HCT116 (cell line): Measurements from ENCODE around the gene DLG5. TPM values are rescaled to one million over a fixed set of nuclear protein-coding genes. Genes with fewer than 3 reads are reported as not detected.

Experiments
- ATAC-seq: fragments of 200-7000 bp; cut with Tn5 transposase; 2 replicates; pipeline ENCODE4 v1.9.1; 2020; ENCODE audit warnings: mild to moderate bottlenecking, moderate library complexity
- BruUV-seq: library from RNA; stranded (reverse); fragments of 400-500 nt; replicated peaks from 2 replicates; lab custom pipeline; 2021; lab: Mats Ljungman, UMichigan
- CTCF ChIA-PET: fragments of 300-600 bp; sonication (Branson Sonifier 250); formaldehyde crosslinking; loops from one replicate; lab custom pipeline; 2021; ENCODE audit warnings: antibody characterized with exemption; lab: Charles Lee
- POLR2A ChIA-PET: fragments of 300-600, 350-600 bp; sonication (Branson Sonifier 250); formaldehyde crosslinking; loops from one replicate; lab custom pipeline; 2021; ENCODE audit warnings: antibody characterized with exemption; lab: Charles Lee
- RAD21 ChIA-PET, 2 experiments: fragments of 300-600 bp; sonication (Branson Sonifier 250); formaldehyde crosslinking; loops; one replicate each; lab custom pipeline; 2023; ENCODE audit warnings: low total read pairs in 2 of 2; ENCODE audit not compliant: uncharacterized antibody in 2 of 2, unreplicated experiment in 2 of 2, low non-redundant PET in 1 of 2; lab: Charles Lee
- DNase-seq: peaks from one replicate; pipeline ENCODE4 v3.0.0-alpha.2; 2010; ENCODE audit warnings: low read depth, low spot score
- H2AFZ ChIP-seq: fragments of 200-600 bp; shearing (Covaris generic), sonication (generic); 2 replicates; pipeline ENCODE4 v1.6.1; 2017; ENCODE audit warnings: low read depth, mixed run types, mixed read lengths, antibody characterized with exemption, low read length; ENCODE audit not compliant: poor library complexity, severe bottlenecking
- H3K27ac ChIP-seq: 2 replicates; pipeline ENCODE4 v1.5.1; 2012; ENCODE audit warnings: low read depth, low read length
- H3K27me3 ChIP-seq: fragments of 200-600 bp; sonication (generic); 2 replicates; pipeline ENCODE4 v1.6.1; 2016; ENCODE audit warnings: mixed run types, low read length, mixed read lengths; ENCODE audit not compliant: insufficient read depth
- H3K36me3 ChIP-seq, 2 experiments: fragments of 200-500 bp in 1 of 2; fragments of 200-600 bp in 1 of 2; sonication (Bioruptor generic) in 1 of 2; sonication (generic) in 1 of 2; 2 replicates each; pipeline versions ENCODE4 v1.5.1 to v1.6.1; 2014 to 2016; ENCODE audit warnings: low read length in 2 of 2, inconsistent platforms in 1 of 2, mixed read lengths in 1 of 2, mixed run types in 1 of 2; ENCODE audit not compliant: insufficient read depth in 2 of 2, control insufficient read depth in 1 of 2
- H3K4me1 ChIP-seq, 2 experiments: fragments of 200-600 bp in 1 of 2; sonication (generic) in 1 of 2; 2 replicates each; pipeline versions ENCODE4 v1.5.1 to v1.6.1; 2012 to 2017; ENCODE audit warnings: low read length in 2 of 2, inconsistent platforms in 1 of 2, mild to moderate bottlenecking in 1 of 2, mixed read lengths in 1 of 2, mixed run types in 1 of 2, moderate library complexity in 1 of 2; ENCODE audit not compliant: insufficient read depth in 2 of 2, control insufficient read depth in 1 of 2
- H3K4me2 ChIP-seq: fragments of 200-600 bp; sonication (generic); 2 replicates; pipeline ENCODE4 v1.6.1; 2017; ENCODE audit warnings: mixed run types, low read length, mixed read lengths
- H3K4me3 ChIP-seq, 2 experiments: fragments of 200-600 bp in 1 of 2; sonication (generic) in 1 of 2; replicated peaks in 1 of 2; 2 replicates each; pipeline ENCODE4 v1.5.1; 2011 to 2016; ENCODE audit warnings: low read length in 2 of 2, control low read depth in 1 of 2, low read depth in 1 of 2, mild to moderate bottlenecking in 1 of 2, mixed read lengths in 1 of 2, mixed run types in 1 of 2
- H3K79me2 ChIP-seq: fragments of 200-600 bp; sonication (generic); 2 replicates; pipeline ENCODE4 v1.6.1; 2017; ENCODE audit warnings: mild to moderate bottlenecking, mixed run types, low read length, moderate library complexity, mixed read lengths; ENCODE audit not compliant: insufficient read depth
- H3K9ac ChIP-seq: fragments of 200-600 bp; sonication (generic); 2 replicates; pipeline ENCODE4 v1.6.1; 2016; ENCODE audit warnings: low read length, mixed read lengths
- H3K9me2 ChIP-seq: fragments of 200-600 bp; sonication (generic), shearing (Covaris generic); 2 replicates; pipeline ENCODE4 v1.6.1; 2017; ENCODE audit warnings: mixed run types, mild to moderate bottlenecking, moderate library complexity; ENCODE audit not compliant: insufficient read depth
- H3K9me3 ChIP-seq, 2 experiments: fragments of 200-500 bp in 1 of 2; fragments of 200-600 bp in 1 of 2; sonication (Bioruptor generic) in 1 of 2; sonication (generic) in 1 of 2; 2 replicates each; pipeline ENCODE4 v1.6.1; 2014 to 2017; ENCODE audit warnings: low read length in 2 of 2, mixed read lengths in 2 of 2, inconsistent platforms in 1 of 2, low read depth in 1 of 2, mild to moderate bottlenecking in 1 of 2, mixed run types in 1 of 2, moderate library complexity in 1 of 2; ENCODE audit not compliant: control insufficient read depth in 1 of 2, insufficient read depth in 1 of 2
- H4K20me1 ChIP-seq: fragments of 200-600 bp; sonication (generic), shearing (Covaris generic); 2 replicates; pipeline ENCODE4 v1.6.1; 2017; ENCODE audit warnings: mixed run types, mild to moderate bottlenecking, moderate library complexity; ENCODE audit not compliant: insufficient read depth
- CBX3 ChIP-seq: IDR thresholded peaks from 2 replicates; pipeline ENCODE4 v1.6.1; 2012; ENCODE audit warnings: low read depth
- CEBPB ChIP-seq: IDR thresholded peaks from 2 replicates; pipeline ENCODE4 v1.6.1; 2012; ENCODE audit warnings: low read depth
- EZH2 ChIP-seq: fragments of 200-600 bp; sonication (generic); IDR thresholded peaks from 2 replicates; pipeline ENCODE4 v1.6.1; 2017; ENCODE audit warnings: antibody characterized with exemption, mixed run types
- JUND ChIP-seq: IDR thresholded peaks from 2 replicates; pipeline ENCODE4 v1.6.1; 2012
- MAX ChIP-seq: IDR thresholded peaks from 2 replicates; pipeline ENCODE4 v1.6.1; 2012
- POLR2AphosphoS5 ChIP-seq: IDR thresholded peaks from 2 replicates; pipeline ENCODE4 v1.6.1; 2011; ENCODE audit warnings: mild to moderate bottlenecking, low read depth, low read length, moderate library complexity
- SIN3A ChIP-seq: IDR thresholded peaks from 2 replicates; pipeline ENCODE4 v1.6.1; 2012; ENCODE audit warnings: low read depth
- SRF ChIP-seq: IDR thresholded peaks from 2 replicates; pipeline ENCODE4 v1.6.1; 2012; ENCODE audit warnings: low read depth
- TCF7L2 ChIP-seq: IDR thresholded peaks from 2 replicates; pipeline ENCODE4 v1.7.0; 2011; ENCODE audit warnings: borderline replicate concordance, inconsistent platforms; ENCODE audit not compliant: insufficient read depth, insufficient read length; ENCODE audit errors: extremely low read depth
- ZBTB33 ChIP-seq: IDR thresholded peaks from 2 replicates; pipeline ENCODE4 v1.6.1; 2011; ENCODE audit warnings: mild to moderate bottlenecking, low read length, moderate library complexity; ENCODE audit not compliant: insufficient replicate concordance; ENCODE audit errors: extremely low read depth
- ZFX ChIP-seq: fragments of 450-650 bp; IDR thresholded peaks from 2 replicates; pipeline ENCODE4 v1.6.1; 2017
- ZNF274 ChIP-seq: fragments of 200-500 bp; sonication (Bioruptor generic); IDR thresholded peaks from 2 replicates; pipeline ENCODE4 v1.6.1; 2014; ENCODE audit warnings: mild to moderate bottlenecking, low read depth, low read length, inconsistent platforms
- intact Hi-C: fragments of 100-400 bp; cut with micrococcal nuclease; formaldehyde crosslinking; loops from 2 replicates; pipeline ENCODE4 v1.10.0; 2022
- total RNA-seq: library from RNA; stranded (reverse); gene quantifications from one replicate; pipeline ENCODE4 v1.2.1, GENCODE V29; 2021; ENCODE audit not compliant: unreplicated experiment

The DLG5 gene
- total RNA-seq, 1 experiment from 2014 or later = 44.8 TPM

DNA sequence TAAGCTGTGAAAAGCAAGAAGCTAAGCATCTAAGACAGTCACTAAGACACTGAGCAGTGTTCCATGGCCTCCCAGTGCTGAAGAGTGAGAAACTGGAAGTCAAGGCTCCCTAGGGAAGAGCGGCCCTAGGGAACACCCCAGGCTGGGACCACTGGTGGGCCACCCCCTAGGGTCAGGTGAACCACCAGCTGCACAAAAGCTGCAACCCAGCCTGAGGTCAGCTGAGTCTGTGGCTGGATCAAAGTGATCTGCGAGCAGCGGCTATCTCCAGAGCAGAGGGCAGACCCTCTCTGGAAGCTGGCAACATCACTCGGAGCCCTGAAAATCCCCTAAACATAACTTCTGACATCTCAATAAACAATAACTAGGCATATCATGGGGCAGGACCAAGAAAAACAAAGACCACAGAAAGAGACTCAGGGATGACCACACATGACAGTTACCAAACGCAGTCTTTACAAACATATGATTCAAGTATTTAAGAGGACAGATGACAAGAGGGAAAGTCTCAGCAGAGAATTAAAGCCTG lies 125.8 kb downstream of the DLG5 start:
- no peak overlapping the region for H2AFZ ChIP-seq
- ChIA-PET CTCF (no interaction called here), RAD21 (no interaction called here), POLR2A (no interaction called here)
- peaks cover 2 to 8% of the 10 kb centered on the region in 2 experiments for H3K36me3 ChIP-seq
- H3K9me2 ChIP-seq = no peaks in the 10 kb centered on the region
- no peaks in the 10 kb centered on the region for H3K9me3 ChIP-seq
- H3K9ac ChIP-seq = no peak overlapping the region
- no peak overlapping the region for H3K27ac ChIP-seq
- ATAC-seq (no peak), DNase-seq (no peak)
- H3K4me2 ChIP-seq = no peak overlapping the region
- TF ChIP-seq MAX (no peak), ZNF274 (no peak), SRF (no peak), ZFX (no peak), SIN3A (no peak), TCF7L2 (no peak), ZBTB33 (no peak), JUND (no peak), CEBPB (no peak)
- H3K79me2 ChIP-seq = no peaks in the 10 kb centered on the region
- no peak overlapping the region for H3K4me3 ChIP-seq
- BruUV-seq = no TSS peak
- no peaks in the 10 kb centered on the region for H4K20me1 ChIP-seq
- intact Hi-C loops = no loop called here
- no peaks in the 10 kb centered on the region for H3K27me3 ChIP-seq
- H3K4me1 ChIP-seq = no peaks in the 10 kb centered on the region

DNA sequence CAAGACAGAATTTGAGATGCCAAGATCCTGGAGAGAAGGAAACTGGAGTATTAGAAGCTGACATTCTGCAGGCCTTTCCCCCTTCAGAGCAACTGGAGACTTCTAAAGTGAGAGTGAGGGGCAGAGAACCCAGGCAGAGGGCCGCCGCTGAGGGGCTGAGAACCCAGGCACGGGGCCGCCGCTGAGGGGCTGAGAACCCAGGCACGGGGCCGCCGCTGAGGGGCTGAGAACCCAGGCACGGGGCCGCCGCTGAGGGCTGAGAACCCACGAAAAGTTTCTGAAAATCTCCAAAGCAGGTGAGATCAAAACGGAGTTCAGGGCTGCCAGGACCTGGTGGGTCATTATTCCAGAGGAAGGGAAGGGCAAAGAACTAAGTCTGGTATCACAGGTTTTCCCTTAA lies 126.2 kb downstream of the DLG5 start:
- Histone ChIP-seq H3K36me3 (peaks cover 2 to 3% of the 10 kb centered on the region in 2 experiments), H4K20me1 (no peaks in the 10 kb centered on the region), H3K4me2 (no peak overlapping the region), H3K4me1 (no peaks in the 10 kb centered on the region), H3K9me3 (no peaks in the 10 kb centered on the region), H3K9me2 (no peaks in the 10 kb centered on the region), H3K9ac (no peak overlapping the region), H3K27ac (no peak overlapping the region), H3K4me3 (no peak overlapping the region), H3K27me3 (no peaks in the 10 kb centered on the region), H3K79me2 (no peaks in the 10 kb centered on the region), H2AFZ (no peak overlapping the region)
- CTCF ChIA-PET = no interaction called here
- intact Hi-C loops = no loop called here
- TF ChIP-seq CBX3 (no peak), EZH2 (no peak), POLR2AphosphoS5 (no peak), ZFX (no peak)
- no TSS peak for BruUV-seq
- POLR2A ChIA-PET = no interaction called here
- DNase-seq = no peak
- RAD21 ChIA-PET = no interaction called here
- ATAC-seq = no peak
